Measurements from ENCODE around the gene DNAJC28. TPM values are rescaled to one million over a fixed set of nuclear protein-coding genes. Genes with fewer than 3 reads are reported as not detected.

Gene DNAJC28, protein sequence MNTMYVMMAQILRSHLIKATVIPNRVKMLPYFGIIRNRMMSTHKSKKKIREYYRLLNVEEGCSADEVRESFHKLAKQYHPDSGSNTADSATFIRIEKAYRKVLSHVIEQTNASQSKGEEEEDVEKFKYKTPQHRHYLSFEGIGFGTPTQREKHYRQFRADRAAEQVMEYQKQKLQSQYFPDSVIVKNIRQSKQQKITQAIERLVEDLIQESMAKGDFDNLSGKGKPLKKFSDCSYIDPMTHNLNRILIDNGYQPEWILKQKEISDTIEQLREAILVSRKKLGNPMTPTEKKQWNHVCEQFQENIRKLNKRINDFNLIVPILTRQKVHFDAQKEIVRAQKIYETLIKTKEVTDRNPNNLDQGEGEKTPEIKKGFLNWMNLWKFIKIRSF
- total RNA-seq (1 to 10 TPM in 4 of 6 donors, under 1 TPM in 2; 0.73 to 2.0 (median 1.2) TPM), polyA plus RNA-seq (1 to 10 TPM; 1.1 to 1.6 TPM)

DNA sequence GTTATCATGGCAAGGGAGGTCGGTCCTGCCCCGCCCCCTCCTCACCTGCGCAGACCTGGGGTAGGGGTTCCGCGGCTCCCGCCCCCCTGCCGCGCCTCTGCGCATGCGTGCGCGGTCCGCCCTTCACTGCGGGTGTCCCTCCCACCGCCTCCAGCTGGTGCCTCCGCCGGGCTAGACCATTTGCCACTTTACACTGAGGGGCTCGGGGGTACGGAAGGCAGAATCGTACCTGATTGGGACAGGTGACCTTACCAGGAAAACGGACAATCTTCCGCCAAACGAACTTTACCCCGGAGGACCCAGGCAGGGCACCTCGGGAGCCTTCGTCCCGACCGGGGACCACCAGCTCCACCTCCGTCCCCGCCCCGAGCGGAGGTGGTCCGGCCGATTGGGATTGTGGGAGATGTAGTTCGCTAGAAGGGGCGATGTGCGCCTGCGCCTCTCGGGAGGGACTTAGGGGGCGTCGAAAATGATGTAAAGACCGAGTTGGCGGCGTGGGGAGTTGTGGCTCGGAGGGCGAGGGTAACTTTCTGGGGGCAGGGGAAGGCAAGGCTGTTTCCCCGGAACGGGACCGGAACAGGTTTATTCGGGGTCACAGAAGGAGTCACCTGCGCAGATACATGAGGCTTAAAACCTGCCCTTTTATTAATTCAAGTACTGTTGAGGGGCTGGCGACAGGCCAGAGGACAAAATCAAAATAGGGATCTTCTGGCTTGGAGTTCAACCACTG lies at the start of gene DNAJC28:
Gene DNAJC28 (minus strand): TSS at position 344 of the 730 bp plus-strand sequence. CDS start 2,323 bp downstream, outside the sequence.
- intact Hi-C loops (cut with DNase I) = no loop called here
- no peak for FAIRE-seq
- peak; percentile 87 to 97 (median 91) for DNase-seq
- Histone ChIP-seq H3K27me3 (no peaks in the 10 kb centered on the region), H3K36me3 (no peaks in the 10 kb centered on the region), H3K27ac (peak within 1 kb of the TSS; percentile 36 to 83 (median 66)), H3K4me3 (peak within 1 kb of the TSS; percentile 52 to 78 (median 68)), H3K4me1 (no peaks in the 10 kb centered on the region), H3K9me3 (no peaks in the 10 kb centered on the region)
- TF ChIP-seq, protein P1, sequence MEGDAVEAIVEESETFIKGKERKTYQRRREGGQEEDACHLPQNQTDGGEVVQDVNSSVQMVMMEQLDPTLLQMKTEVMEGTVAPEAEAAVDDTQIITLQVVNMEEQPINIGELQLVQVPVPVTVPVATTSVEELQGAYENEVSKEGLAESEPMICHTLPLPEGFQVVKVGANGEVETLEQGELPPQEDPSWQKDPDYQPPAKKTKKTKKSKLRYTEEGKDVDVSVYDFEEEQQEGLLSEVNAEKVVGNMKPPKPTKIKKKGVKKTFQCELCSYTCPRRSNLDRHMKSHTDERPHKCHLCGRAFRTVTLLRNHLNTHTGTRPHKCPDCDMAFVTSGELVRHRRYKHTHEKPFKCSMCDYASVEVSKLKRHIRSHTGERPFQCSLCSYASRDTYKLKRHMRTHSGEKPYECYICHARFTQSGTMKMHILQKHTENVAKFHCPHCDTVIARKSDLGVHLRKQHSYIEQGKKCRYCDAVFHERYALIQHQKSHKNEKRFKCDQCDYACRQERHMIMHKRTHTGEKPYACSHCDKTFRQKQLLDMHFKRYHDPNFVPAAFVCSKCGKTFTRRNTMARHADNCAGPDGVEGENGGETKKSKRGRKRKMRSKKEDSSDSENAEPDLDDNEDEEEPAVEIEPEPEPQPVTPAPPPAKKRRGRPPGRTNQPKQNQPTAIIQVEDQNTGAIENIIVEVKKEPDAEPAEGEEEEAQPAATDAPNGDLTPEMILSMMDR (IDR thresholded peaks at IDR 0.05) = no peak
- WGBS, 2 donors = 0% methylated on average over 52 of the region's 52 CpGs
- ATAC-seq = peak; percentile 97 to 99 (median 98)

DNA sequence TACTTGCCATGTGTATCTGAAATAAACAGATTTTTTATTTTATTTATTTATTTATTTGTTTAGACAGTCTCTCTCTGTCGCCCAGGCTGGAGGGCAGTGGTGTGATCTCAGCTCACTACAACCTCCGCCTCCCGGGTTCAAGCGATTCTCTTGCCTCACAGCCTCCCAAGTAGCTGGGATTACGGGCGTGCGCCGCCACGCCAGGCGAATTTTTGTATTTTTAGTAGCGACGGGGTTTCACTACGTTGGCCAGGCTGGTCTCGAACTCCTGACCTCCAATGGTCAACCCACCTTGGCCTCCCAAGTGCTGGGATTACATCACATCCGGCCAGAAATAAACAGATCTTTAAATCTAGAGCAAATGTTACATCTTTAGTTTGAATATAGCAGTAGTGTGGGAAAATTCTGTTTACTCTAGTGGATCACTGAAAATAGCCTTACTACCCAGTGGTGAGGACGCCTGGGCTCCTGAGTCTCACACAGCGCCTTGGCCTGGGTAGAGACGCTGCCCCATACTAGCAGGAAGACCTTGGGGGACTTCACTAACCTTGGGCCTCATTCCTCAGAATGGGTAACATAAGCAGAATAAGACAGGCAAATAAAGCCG lies 49.7 kb upstream of the DNAJC28 start:
- no peak for ATAC-seq
- Histone ChIP-seq H3K9me3 (no peaks in the 10 kb centered on the region), H3K4me3 (peak overlapping the region; percentile 38 to 82 (median 65)), H3K27ac (peak overlapping the region; percentile 98 to 100 (median 100)), H3K36me3 (peaks cover 0 to 20% (median 4%) of the 10 kb centered on the region in 3 donors), H3K27me3 (no peaks in the 10 kb centered on the region), H3K4me1 (peaks cover 13 to 35% (median 20%) of the 10 kb centered on the region in 3 donors)
- no peak for FAIRE-seq
- intact Hi-C loops (cut with DNase I) = no loop called here
- TF ChIP-seq, protein P1 (IDR thresholded peaks at IDR 0.05) = no peak
- WGBS, 2 donors = 39 to 44% methylated on average over 19 of the region's 19 CpGs
- DNase-seq = no peak

DNA sequence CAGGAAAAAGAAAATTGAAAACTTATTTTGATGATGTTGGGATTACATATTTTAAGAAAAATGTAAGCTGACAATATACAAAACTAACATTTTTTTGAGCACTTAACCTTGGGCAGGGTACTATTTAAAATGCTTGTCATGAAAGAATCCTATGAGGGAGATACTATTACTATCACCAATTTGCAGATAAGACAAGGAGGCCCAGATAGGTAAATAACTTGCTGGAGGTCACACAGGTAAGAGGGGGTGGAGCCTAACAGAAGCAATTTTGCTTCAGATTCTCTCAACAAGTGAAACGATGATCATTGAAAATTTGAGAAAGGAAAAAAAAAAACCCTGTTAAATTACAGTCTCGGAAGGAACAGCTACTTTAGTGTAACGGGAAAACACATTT lies 49.2 kb upstream of the DNAJC28 start:
- whole genome bisulfite sequencing, 2 donors = 29 to 32% methylated on average over 3 of the region's 3 CpGs
- H3K4me3 ChIP-seq = peak overlapping the region in 2 of 4 donors; percentile 79 to 82
- FAIRE-seq = no peak
- H3K9me3 ChIP-seq = no peaks in the 10 kb centered on the region
- ATAC-seq = no peak
- intact Hi-C loops (cut with DNase I) = no loop called here
- no peaks in the 10 kb centered on the region for H3K27me3 ChIP-seq
- no peak for DNase-seq
- H3K36me3 ChIP-seq = peaks cover 0 to 25% (median 4%) of the 10 kb centered on the region in 3 donors
- TF ChIP-seq, protein P1 (IDR thresholded peaks at IDR 0.05) = no peak
- peaks cover 9 to 30% (median 15%) of the 10 kb centered on the region in 3 donors for H3K4me1 ChIP-seq
- H3K27ac ChIP-seq = peak overlapping the region in 3 of 4 donors; percentile 98 to 100 (median 100)

DNA sequence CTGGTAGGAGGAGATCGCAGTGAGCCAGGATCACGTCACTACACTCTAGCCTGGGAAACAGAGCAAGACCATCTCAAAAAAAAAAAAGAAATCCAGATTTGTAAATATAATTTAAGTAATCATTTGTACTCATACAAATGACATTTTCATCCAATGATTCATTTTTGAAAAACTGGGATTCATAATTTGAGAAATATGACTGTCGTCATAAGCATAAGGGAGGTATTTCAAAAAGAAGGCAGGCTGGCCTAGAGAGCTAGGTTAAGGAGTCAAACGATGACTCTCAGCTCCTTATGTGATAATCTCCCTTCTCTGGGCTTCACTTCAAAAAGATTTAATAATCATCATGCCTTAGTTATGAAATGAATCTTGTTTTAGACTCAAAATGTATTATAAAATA lies 48.1 kb upstream of the DNAJC28 start:
- no peaks in the 10 kb centered on the region for H3K27me3 ChIP-seq
- ATAC-seq (no peak), DNase-seq (no peak), FAIRE-seq (no peak)
- no peaks in the 10 kb centered on the region for H3K9me3 ChIP-seq
- H3K4me1 ChIP-seq = peaks cover 0 to 19% (median 9%) of the 10 kb centered on the region in 3 donors
- peaks cover 0 to 29% (median 4%) of the 10 kb centered on the region in 3 donors for H3K36me3 ChIP-seq
- H3K27ac ChIP-seq = no peak overlapping the region
- intact Hi-C loops (cut with DNase I) = no loop called here
- no peak overlapping the region for H3K4me3 ChIP-seq
- 80 to 85% methylated on average over 4 of the region's 4 CpGs for WGBS, 2 donors
- TF ChIP-seq, protein P1 (IDR thresholded peaks at IDR 0.05) = no peak

Data from pancreas (tissue), 10 donors.